Measurements from ENCODE around the gene NFIA.
A peak's percentile ranks its signal among the peaks of the same experiment; 100 is the strongest.

Gene NFIA

DNA sequence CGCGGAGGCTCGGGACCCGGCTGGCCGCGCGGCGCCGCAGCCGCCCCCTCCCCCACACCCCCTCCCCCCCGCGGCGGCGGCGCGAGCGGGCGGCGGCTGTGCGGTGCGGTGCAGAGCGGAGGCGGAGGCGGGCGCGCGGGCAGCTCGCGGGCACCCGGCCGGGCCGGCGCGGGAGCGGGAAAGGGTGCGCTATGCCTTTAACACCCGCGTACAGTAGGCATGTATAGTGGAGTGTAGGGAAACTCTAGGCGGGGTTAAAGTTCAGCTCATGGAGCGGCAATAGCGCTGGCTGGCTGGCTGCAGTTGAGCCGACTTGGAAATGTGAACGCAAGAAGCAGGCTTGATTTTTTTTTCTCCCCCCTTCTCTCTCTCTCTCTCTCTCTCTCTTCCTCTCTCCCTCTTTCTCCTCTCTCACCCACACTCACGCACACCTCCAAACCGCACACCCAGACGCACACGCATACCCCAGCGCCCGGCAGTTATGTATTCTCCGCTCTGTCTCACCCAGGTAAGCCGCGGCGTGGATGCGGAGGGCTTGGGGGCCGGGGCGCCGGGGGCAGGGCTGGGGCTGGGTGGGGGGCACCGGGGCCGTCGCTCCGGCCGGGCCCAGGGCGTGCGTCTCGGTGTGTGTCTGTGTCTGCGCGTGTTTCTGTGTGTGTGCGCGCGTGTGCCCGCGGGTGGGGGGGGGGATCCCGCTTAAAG, at the start of gene NFIA:
NFIA (plus strand) TSS at position 251 of the 702 bp plus-strand sequence.
- DNase-seq = peak; percentile 29 to 34

DNA sequence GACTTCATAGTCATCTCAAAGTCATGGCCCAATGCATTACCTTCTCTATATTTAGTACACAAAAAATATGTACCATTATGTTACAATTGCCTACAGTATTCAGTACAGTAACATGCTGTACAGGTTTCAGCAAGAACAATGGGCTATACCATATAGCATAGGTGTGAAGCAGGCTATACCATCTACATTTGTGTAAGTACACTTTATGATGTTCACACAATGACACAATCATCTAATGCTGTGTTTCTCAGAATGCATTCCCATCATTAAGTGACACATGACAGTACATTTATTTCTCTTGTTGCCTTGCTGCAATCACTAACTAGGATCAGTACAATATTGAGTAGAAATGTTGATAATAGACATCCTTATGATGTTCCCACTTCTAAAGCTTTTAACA, 46.5 kb upstream of the NFIA start:
- DNase-seq = no peak

DNA sequence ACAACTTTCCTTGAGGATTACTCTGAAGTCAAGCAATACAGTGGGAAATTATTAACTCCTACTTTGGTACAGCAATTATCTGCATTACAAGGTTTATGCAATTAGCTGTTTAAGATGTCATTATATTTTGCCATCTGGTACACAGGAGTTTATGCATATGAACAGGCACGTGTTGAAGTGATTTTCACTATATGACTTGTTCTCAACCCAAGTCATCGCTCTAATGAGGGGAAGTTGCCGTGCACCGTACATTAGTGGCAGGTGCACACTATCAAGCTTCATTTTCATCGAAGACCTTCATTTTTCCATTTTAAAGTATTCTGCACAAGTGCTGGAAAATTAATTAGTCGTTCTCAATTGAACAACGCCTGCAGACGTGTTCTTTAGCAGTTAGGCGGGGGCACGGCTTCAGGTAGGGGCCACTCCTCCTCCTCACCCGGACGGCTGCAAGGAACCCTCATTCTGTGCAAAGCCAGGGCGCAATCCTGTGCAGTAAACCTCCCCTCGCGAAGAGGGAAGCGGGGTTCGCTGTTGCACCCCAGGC, 39.8 kb upstream of the NFIA start:
- no peak for DNase-seq

DNA sequence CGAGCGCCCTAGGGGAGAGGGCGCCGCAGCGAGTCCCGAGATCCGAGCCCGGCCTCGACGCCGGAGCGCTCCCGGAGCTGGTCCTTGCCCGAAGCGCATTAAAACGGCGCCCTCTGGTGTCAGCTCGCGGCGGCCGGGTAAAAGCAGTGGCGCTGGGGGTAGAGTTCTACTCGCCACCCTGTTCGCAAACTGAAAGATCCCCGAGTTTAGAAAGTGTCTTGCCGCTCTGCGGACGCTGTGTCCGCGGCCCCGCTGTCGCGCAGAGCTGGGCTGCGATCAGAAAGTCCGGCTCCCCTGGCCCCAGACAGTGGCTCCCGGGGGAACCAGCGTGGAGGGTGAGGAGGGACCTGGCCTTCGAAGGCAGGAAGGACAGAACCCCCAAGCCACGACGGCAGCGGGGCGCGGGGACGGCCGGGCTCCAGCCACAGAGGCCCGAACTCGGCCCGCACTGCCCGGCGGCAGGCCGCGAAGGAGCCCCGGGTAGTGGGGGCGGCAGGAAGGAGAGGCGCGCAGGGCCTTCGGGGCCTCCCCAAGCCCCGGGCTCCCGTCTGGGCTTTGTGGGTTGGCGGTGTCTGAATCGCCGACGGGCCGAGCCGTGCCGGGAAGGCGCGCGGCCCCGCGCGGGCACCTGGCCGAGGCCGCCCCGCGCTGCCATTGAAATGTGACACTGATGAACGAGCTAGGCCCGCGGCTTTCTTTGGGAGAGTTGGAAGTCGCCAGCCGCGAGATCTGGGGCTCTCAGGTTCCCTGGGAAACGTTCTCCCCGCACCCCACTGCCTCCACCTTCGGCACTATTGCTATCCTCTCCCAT, 39.1 kb upstream of the NFIA start:
- DNase-seq = peak; percentile 87 to 93

DNA sequence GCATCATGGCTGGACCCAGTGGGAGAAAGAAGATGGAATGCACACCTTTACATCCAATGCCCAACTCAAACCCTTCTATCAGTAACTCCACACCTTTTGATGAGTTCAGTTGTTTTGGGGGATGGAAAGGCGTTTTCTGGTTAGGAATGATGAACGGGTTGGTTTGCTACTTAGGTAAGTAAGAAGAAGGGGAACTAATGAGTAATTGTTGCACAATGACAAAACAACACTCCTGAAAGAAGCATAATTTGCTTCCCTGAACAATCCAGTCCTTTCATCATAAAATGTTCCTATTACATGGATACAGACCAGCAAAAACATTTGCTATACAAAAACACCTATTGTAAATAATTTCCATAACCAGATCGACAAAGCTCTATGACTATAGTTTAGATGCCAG, 35.9 kb upstream of the NFIA start:
- DNase-seq = no peak

DNA sequence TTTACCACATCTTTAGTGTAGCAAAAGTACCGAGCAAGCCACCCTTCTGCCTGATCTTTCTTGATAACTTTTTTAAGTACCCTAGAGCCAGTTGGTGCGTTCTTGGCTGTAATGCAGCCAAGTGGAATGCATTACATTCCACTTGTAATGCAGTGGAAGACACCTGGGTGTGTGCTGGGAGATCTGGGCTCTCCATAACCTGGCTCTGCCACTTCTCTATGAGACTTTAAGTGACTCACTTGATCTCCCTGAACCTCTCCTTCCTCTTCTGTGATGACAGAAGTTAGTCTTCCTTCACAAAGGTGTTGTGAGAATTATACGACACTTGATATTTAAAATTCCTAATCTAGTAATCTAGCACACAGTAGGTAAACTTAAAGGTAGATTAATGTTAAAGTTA, 35.3 kb upstream of the NFIA start:
- DNase-seq = no peak

DNA sequence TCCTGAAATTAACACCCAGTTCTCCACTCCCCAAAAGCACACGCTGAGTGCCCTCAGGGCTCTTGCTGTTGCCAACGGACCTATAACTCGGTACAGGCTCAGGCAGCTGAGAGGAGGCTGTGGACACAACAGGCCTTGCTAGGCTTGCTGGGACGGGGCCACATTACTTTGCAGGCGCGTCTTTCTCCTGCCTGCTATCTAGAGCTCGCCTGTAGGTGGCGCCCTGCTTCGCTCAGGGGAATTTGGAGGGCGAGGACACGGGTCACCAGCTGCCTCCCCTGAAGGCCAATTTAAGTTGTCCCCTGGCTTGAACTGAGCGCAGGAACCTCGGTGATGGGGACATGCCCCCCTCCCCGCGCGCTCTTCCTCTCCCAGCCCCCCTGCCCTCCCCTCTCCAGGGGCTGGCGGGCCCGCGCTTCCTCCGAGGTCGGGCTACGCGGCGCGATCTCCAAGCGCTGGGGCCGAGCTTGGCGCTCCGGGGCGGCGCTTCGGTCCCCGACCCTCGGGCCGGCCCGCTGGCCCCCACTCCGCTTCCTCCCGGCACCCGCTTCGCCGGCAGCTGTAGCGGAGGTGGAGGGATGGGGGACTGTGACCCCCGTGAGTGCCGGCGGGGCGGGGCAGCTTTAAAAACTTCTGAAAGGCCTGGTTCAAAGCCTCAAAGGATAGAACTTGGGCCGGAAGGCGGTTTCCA, 32.4 kb upstream of the NFIA start:
- peak; percentile 93 to 95 for DNase-seq

DNA sequence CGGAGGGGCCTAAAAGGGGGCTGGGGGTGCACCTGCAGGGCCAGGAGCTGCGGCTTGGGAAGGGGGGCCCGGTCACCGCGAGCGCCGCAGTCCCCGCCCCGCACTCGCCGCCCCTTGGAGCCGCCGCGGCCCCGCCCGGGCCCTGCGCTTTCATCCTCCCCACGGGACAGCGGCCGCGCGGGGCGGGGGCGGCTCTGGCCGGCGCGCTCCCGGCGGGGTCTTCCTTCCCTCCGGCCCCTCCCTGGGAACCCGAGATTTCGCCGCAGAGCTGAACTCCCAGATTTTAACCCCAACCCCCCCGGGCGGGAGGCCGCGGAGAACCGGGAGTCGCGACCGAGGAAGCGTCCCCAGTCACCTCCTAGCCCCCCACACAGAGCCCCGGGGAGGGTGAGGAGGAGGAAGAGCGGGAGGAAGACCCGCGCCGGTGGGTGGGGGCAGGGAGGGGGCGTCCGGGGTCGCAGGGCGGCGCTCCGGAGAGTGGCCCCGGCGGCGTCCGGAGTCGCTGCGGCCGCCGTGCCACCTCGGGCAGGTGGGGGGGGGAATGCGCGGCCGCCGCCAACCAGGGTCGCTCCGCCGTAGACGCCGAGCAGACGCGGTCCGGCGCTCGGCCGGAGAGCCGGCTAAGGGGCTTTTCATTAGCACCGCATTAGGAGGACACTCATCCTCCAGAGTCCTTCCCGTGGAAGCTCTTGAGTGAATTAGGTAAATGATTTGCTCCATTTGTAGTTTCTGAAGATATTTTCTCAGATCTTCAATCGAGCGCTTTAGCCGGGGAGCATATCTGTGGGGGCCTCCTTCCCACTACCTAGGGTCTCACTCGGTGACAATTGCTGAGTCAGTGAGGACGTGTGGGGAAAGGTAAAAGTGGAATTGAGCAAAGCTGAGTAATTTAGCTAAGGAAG, 31.6 kb upstream of the NFIA start:
- no peak for DNase-seq

DNA sequence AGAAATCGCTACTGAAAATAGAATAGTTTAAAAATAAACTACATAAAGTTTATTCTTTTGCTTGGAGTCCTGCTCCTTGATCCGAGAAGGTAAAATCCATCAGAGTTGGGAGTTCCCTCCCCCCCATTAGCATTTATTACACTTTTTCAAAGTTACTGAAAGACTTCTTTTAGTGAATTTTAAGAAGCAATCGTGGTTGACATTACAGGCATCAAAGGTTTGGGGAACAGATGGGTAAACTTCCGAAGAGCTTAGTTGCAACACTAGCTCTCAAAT, 31.0 kb upstream of the NFIA start:
- no peak for DNase-seq

DNA sequence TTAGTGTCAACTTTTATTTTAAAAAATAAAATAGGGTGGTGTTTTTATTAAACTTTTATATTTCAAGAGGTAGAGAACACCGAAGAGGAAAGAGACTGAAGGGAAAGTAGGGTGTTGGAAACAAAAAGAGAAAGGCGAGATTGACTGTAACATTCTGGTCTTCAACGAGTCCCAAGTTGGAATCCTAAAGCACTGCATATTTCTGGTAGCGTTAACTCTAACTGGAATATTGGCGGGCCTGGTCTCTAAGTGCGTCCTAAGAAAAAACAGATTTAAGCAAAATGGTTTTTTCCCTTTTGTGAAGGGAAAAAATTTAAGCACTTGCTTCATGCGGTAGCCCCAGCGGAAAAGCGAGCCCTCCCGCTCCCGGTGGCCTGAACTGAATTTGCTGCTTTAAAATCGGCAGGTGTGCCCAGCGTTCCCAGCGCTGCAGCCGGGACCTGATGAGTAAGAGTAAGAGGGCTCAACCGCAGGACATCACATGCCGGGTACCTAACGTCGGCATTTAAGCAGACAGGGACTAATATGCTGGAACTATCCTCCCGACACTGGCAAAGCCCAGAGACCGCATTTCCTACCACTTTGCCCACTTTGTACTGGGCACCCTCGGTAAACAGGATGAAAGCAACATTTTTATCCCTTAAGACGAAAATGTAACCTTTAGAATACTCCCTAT, 30.5 kb upstream of the NFIA start:
- DNase-seq = no peak

DNA sequence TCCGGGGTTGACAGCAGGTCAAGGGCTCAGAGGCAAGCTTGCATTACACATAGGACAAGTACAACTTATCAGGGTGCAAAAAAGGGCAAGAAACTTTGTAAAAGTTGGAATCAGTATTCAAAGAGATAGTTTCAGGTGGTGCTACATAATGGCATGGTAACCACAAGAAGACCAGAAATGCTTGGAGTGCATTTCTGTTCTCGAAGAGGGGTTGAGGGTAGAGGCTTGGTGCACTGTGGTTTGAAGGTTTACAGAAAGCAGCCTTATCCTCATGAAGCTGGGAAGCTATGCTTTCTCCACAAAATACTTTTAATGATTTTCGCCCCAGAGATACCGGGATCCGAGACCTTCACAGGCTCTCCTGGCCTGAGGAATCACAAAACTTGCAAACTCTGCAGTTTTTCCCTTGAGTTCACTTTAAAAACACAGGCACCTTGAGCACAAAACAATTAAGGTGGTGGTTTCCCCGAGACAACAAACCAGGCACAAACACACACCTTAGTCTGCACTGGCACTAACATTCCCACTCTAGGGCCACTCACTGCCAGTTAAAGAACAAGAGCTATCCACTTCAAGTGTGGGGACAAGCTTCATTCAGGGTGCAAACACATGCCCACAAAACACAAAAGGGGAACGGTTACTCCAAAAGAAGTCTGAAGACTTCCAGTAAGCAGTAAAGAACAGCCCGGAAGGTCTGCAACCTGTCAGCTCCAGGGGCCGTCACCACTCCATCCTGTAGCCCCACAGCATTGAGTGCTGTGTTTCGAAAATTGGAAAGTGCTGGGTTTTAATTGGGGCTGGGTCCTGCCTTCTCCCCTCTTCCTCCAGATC, 29.8 kb upstream of the NFIA start:
- no peak for DNase-seq

DNA sequence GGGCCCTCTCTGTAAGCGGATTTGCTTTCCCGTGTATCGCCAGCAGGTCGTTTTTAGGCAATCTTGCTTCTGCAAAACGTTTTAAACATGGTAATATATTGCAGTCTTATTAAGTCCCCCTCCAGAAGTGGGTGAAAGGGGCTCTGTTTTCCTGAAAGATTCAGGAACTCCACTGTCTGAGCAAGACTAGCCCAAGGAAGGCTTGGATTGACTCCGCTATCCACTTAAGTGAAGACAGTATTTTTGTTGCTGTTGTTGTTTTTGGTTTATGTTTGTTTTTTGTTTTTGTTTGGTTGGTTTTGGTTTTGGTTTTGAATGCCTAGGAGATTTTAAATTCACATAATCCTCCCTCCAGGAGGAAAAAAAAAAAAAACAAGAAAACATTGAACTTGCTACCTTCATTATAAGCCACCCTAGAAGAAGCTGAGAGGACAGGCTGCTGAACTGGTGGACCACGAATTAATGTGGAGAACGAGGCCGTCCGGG, 29.1 kb upstream of the NFIA start:
- DNase-seq = no peak

DNA sequence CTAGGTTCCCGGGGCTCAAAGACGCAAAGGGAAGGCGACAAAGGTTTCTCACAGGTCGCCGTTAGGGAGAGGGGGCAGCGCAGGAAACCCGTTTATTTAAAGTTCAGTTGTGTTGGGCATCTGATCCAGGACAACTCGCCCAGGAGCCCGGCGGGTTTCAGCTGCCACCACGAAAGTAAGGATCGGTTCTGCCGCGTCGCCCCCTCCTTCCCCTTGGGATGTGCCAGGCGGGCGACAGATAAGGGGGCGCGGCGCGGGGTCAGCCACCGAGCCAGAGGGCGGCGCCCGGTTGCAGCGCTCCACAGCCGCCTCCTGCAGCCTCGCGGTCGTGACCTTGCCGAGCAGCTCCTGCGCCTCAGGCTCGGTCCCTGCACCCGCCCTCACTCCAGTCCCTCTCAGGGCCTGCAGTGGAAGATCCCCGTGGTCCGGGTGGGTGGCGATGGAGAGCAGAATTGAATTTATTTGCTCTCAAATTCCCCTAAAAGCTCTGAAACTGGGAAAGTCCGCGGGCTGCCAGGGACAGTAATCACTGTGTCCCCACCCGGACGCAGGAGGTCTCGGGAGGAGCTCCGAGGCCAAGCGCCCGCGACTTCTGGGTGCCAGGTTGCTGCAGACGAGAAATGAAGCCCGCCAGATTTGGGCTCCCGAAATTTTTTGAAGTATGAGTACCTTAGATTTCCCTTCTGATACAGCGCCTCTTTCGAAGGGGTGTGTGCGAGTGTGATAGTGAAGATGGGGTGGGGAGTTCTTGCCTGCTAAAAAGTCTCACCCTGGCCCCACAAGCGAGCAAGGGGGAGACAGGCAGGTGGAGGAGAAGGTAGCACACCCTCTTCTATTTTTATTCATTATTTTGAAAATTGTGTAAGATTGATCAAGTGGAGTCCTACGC, 28.4 kb upstream of the NFIA start:
- DNase-seq = peak in 1 of 2 donors; percentile 29

DNA sequence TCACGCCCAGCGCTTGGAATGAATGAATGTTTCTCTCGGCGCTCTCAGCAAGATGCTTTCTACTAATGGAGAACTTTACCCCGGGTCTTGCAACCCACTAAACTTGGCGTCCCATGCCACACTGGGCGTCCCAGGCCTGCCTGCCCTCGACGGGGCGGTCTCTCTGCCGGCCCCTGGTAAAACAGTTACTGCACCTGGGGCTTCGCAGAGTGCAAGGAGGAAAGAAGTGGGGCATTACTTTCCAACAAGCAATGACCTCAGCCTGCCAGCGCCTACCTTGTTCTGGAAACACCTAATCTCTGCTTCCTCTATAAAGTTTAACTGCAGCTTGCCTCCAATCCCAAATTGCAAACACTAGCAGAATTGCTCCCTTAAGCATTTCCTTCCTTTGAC, 27.8 kb upstream of the NFIA start:
- DNase-seq = no peak

DNA sequence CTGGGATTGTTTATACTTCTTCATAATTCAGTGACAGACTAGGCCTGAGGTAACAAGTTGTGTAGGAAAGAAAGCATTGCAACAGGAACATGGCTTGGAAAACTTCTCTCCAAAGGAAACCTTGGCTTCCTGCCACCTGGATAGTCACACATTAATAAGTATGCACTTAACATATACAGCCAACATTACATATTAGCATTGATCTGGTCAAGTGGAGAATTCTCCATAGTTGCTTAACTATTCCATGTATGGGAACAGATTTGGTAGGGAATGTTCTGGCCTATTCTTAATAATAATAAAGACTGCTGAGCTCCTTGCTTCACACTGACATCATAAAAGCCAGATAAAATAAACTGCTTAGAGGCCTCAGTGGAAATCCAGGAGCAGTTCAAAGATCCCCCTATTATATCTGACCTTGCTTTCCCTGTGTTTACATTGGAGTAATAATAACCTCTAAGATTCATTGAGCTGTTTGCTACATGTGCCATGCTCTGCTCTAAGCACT, 27.2 kb upstream of the NFIA start:
- DNase-seq = no peak

DNA sequence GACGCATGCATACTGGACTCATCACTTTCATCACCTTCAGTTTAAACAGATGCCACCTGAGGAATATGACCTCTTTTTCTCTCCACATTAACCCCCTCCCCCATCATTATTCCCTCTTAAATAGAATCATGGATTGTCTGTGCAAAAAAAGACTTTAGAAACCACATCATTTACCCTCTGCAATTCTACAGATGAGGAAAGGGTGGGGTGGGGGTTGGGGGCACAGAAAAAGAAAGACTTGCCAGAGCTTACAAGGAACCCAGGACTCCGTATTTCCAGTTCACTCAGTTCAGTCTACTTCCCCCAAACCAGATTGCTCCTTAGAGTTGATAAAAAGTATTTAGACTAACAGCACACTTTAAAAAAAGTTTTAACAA, 26.2 kb upstream of the NFIA start:
- DNase-seq = no peak

DNA sequence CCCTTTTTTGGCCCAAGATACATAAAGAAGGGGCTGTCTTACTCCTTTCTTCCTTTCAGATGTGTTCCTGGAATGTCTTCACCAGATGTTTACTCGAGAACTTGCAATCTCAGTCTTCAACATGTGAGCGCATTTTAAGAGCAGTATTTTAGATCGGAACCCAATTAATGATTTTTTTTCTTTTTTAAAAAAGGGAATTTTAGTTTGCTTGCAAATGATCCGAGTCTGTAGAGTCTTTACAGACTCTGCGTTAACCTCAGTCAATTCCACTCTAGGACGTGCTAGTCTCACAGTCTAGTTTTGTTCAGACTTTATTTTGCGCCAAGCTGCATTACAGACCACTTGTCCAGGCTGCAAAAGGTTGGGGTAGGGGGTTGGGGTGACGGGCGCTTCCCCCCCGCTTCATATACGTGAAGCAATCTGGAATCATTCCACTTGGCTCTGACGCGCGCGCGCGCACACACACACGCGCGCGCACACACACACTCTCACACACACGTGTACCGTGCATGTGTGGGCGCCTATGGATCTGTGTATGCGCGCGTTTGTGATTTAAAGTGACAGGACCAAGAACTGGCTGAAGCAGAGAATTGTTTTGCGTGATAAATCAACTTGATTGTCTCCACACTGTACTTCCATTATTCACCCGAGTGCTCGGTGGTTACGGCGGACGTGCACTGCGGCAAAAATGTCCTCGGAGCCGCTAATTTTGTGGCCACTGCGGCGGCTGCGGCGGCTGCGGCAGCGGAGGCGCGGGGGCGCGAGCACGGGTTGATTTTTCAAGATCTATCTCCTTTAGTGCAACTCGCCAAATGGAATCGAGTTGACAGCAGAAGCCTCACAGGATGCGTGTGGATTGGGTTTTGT, 25.6 kb upstream of the NFIA start:
- peak in 1 of 2 donors; percentile 50 for DNase-seq

DNA sequence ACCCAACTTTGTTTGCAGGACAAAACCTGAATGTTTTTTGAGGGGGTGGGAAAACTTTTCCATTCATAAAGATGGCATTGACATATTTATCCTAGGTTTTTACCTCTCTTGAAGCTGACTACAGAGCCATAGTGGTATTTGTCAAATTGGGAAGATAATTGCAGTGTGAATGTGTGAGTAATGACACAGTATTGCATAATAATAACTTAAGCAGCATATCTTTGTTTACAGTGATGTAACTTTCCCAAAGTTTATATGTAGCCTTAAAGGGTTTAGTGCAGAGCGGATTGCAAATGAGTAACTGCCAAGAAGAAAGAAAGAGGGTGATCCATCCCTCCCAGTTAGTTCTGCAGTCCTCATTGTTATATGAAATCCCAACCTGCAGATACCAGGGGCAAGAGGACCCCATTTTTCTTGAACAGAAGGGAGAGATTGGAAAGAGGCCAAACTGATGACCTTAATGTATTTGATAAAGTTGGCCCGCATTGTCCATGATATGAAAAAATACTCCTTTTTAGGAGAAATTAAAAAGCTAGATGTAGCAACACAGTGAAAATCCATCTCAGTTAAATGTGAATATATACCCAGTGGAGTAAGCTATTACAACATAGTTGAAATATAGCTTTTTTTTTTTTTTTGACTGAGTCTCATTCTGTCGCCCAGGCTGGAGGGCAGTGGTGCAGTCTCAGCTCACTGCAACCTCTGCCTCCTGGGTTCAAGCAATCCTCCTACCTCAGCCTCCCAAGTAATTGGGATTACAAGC, 23.7 kb upstream of the NFIA start:
- DNase-seq = no peak

Data from stimulated activated CD4-positive, alpha-beta T cell treated with anti-CD3 and anti-CD28 coated beads, Interleukin-2, amount 100 ng/mL, for 24 hours (primary cell).